Fibroblast of the aortic adventitia (primary cell): ENCODE results near the gene YPEL2. TPM values are rescaled to one million over a fixed set of nuclear protein-coding genes. Genes with fewer than 3 reads are reported as not detected.

Experiments
- DNase-seq: peaks from one replicate; pipeline ENCODE4 v3.0.0-alpha.2; 2010; ENCODE audit warnings: low read depth
- H3K4me3 ChIP-seq: 2 replicates; pipeline ENCODE4 v1.5.1; 2011; ENCODE audit warnings: low read depth, mild to moderate bottlenecking, control low read depth, low read length, moderate library complexity
- total RNA-seq: library from RNA; depleted of rRNA; stranded (reverse); fragments of >200 nt; gene quantifications from 2 replicates; pipeline ENCODE4 v1.2.3, GENCODE V29; 2012; ENCODE audit warnings: low replicate concordance
- TF ChIP-seq, protein P1 (sequence below): IDR thresholded peaks from 2 replicates; pipeline ENCODE4 v1.5.1; 2011; ENCODE audit warnings: mild to moderate bottlenecking, low read length, control low read depth, inconsistent platforms; ENCODE audit not compliant: insufficient read depth

The YPEL2 gene
- total RNA-seq, 1 donor: 10.8 TPM

DNA sequence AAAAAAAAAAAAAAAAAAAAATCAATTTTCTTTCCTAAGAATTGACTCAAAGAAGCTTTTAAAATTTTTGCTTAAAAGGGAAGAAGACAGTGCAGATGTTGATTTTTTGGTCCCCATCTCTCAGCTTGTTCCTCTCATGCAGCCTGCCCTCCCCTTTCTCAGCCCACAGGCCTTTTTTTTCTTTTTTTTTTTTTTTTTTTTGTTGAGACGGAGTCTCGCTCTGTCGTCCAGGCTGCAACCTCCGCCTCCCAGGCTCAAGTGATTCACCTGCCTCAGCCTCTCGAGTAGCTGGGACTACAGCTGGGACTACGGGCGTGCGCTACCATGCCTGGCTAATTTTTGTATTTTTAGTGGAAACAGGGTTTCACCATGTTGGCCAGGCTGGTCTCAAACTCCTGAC, 17.7 kb downstream of the YPEL2 start:
- DNase-seq: no peak
- TF ChIP-seq, protein P1, sequence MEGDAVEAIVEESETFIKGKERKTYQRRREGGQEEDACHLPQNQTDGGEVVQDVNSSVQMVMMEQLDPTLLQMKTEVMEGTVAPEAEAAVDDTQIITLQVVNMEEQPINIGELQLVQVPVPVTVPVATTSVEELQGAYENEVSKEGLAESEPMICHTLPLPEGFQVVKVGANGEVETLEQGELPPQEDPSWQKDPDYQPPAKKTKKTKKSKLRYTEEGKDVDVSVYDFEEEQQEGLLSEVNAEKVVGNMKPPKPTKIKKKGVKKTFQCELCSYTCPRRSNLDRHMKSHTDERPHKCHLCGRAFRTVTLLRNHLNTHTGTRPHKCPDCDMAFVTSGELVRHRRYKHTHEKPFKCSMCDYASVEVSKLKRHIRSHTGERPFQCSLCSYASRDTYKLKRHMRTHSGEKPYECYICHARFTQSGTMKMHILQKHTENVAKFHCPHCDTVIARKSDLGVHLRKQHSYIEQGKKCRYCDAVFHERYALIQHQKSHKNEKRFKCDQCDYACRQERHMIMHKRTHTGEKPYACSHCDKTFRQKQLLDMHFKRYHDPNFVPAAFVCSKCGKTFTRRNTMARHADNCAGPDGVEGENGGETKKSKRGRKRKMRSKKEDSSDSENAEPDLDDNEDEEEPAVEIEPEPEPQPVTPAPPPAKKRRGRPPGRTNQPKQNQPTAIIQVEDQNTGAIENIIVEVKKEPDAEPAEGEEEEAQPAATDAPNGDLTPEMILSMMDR: no peak
- H3K4me3 ChIP-seq: no peak overlapping the region

DNA sequence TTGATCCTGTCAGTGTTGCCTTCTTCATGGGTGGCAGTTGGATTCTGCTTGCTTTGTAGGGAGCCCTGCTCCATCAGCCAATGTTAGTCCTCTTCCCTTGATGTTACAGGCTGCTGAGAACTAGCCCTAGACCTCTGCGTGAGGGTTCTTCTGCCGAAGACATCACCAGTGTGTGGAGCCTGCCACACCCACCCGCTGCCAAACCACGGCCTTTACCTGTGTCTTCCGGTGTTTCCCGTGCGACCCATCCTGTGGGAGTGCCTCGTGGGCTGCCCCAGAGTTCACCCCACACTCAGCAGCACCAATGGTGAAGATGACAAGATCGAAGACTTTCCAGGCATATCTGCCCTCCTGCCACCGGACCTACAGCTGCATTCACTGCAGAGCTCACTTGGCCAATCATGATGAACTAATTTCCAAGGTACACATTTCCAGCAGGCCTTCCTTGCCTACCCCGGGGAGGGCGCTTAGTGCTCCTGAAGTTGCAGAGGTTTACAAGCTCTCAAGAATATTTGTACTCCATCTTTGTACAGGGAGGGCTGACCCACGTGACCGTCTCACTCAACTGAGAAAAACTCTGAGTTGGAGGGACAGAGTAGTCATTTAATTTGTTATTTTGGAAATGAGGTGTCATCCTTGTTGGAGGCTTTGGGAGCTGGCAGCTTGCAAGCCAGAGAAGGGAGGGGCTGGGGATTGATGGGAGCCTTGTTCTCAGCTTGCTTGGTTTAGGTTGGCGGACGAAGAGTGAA, 21.8 kb downstream of the YPEL2 start:
- DNase-seq: no peak
- H3K4me3 ChIP-seq: no peak overlapping the region
- TF ChIP-seq, protein P1: no peak

DNA sequence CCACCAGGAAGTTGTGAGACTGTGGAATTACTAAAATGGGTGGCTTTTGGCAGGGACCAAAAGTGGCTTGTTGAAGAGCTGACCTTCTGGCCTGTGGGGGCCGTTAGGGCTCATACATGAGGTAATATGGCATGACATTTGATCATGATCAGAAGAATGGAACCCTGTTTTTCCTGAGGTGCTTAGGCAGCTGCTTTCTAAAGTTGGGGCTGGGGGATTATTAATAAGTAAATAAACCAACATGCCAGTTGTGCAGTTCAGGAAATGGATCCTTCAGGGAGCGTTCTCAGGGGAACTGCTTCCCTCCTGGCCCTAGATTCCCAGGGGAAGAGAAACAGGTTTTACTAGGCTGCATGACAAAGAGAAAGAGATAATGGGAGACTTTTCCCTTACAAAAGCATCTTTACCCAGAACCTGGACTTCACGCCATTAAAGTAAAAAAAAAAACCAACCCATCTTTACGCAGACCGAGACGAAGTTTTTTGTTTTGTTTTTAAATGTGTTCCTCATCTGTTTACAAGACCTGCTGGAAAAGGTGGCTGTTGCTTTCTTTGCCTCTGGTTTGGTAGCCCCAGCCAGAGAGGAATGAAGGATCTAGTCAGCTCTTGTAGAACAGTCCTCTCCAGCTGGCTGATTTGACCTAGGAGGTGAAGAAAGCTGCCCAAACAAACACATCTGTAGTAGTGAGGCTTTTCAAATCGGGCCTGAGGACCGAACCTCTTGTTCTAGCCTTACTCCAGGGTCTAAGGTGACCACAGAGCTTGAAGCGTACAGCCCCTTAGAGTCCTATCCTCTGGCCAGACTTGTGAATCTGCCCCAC, 22.7 kb downstream of the YPEL2 start:
- DNase-seq: no peak
- TF ChIP-seq, protein P1: no peak
- H3K4me3 ChIP-seq: no peak overlapping the region

DNA sequence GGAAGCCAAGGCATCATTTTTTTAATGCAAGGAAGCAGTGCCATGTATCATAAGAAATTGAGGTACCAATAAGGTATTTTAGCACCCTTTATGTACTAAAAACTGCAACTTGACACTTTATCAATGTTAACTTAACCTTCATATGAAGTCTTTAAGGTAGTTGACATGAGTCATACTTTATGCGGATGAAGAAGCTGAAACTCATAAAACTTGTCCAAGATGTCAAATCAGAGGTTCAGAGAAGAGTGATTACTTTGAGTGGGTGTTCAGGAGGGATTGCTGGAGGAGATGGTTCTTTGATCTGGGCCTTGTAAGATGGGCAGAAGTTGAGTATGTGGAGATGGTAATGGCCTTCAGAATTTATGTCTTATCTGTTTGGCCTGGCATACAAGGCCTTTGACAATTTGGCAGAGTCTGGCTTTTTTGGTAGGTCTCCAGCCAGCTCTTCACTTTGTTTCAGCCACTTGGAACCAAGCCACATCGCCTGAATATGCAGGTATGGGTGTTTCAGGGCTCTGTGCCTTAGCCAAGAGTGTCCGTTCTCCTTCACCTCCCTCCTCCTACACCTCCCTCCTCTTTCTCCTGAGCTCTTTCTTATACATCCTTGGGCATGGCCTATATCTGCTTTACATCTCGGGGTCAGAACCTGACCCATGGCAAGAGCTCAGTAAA, 23.7 kb downstream of the YPEL2 start:
- TF ChIP-seq, protein P1: no peak
- no peak for DNase-seq
- no peak overlapping the region for H3K4me3 ChIP-seq

DNA sequence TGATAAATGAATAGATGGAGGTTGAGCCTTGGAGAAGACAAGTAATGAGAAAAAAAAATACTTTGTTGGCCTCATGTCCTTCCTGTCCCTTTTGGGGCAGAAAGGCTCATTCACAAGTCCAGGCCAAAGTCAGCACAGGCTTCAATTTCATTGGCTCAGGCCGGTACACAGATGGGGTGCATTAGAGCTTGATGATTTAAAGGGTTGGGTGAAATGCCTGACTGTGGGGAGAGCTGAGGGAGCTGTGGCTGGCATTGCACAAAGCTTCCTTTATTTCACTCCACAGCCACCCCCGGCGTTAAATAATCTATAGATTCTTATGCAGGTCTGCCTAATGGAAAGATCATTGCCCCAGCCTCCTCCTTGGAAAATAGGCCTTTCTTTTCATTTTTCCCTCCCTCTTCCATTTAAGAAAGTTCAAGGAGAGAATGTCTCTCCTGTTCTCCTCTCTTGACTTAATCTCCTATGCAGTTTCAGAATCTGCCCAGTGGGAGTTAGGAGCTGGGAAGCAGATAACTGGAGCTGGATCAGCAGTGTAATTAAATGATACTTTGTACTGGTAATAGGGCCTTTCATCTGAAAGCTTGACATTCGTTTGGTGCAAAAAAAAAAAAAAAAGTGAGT, 24.4 kb downstream of the YPEL2 start:
- no peak for DNase-seq
- TF ChIP-seq, protein P1: no peak
- H3K4me3 ChIP-seq: no peak overlapping the region

DNA sequence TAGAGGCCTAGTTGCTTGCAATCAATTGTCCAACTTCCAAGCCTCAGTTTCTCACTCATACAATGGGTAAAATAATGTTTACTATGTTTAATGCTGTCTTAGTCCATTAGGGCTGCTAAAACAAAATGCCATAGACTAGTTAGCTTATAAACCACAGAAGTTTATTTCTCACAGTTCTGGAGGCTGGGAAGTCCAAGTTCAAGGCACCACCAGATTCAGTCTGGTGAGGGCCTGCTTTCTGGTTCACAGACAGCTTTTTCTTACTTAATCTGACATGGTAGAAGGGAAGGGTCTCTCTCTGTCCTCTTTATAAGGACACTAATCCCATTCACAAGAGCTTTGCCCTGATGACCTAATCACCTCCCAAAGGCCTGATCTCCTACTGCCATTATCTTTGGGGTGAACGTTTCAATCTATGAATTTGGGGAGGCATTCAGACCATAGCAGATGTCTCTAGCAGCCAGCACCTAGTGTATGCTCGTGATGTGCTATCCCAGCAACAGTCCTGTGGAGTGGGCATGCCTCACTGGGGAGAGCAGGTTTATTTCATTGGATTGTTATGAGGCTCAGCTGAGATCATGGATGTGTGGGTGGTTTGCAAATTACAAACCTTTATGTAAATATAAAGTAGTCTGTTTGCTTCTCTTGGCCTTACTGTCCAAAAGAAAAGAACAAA, 25.2 kb downstream of the YPEL2 start:
- TF ChIP-seq, protein P1: no peak
- no peak overlapping the region for H3K4me3 ChIP-seq
- no peak for DNase-seq
